HEK293 (cell line): ENCODE measurements around the gene UBE2Q2.

Experiments
- CTCF ChIA-PET: fragments of 350-600 bp; formaldehyde crosslinking; extraction: SDS; loops from one replicate; lab custom pipeline; 2021; ENCODE audit warnings: antibody characterized with exemption; lab: Yijun Ruan, JAX
- POLR2A ChIA-PET: fragments of 300-600 bp; formaldehyde crosslinking; extraction: SDS; loops from one replicate; lab custom pipeline; 2020; ENCODE audit warnings: antibody characterized with exemption, inconsistent platforms; lab: Yijun Ruan, JAX
- H3K27ac ChIP-seq: fragments of 200-500 bp; sonication (Bioruptor generic); 2 replicates; pipeline ENCODE4 v1.5.1; 2014; ENCODE audit warnings: low read depth, low read length, control low read depth, inconsistent platforms; ENCODE audit errors: extremely low read depth
- H3K36me3 ChIP-seq, 2 experiments: fragments of 200-500 bp in 1 of 2; sonication (Bioruptor generic) in 1 of 2; 1 replicate in 1 of 2; 2 replicates in 1 of 2; pipeline ENCODE4 v1.5.1; 2014 to 2017; ENCODE audit warnings: inconsistent platforms in 2 of 2, low read length in 2 of 2; ENCODE audit not compliant: control insufficient read depth in 2 of 2, insufficient read depth in 1 of 2
- H3K4me1 ChIP-seq: fragments of 200-500 bp; sonication (Bioruptor generic); 2 replicates; pipeline ENCODE4 v1.5.1; 2014; ENCODE audit warnings: mild to moderate bottlenecking, low read length, inconsistent platforms; ENCODE audit not compliant: control insufficient read depth, insufficient read depth
- H3K4me3 ChIP-seq: 2 replicates; pipeline ENCODE4 v1.5.1; 2011; ENCODE audit warnings: low read depth, mild to moderate bottlenecking, control low read depth, low read length, moderate library complexity
- H3K9me3 ChIP-seq: fragments of 200-500 bp; sonication (Bioruptor generic); 2 replicates; pipeline ENCODE4 v1.5.1; 2014; ENCODE audit warnings: low read depth, low read length, inconsistent platforms; ENCODE audit not compliant: control insufficient read depth, insufficient read depth
- ELK4 ChIP-seq: IDR thresholded peaks from 2 replicates; pipeline ENCODE4 v1.6.1; 2011; ENCODE audit warnings: mild to moderate bottlenecking, low read depth, low read length, borderline replicate concordance
- MZF1 ChIP-seq: fragments of 450-650 bp; formaldehyde crosslinking; IDR thresholded peaks from 2 replicates; pipeline ENCODE4 v1.5.1; 2017; ENCODE audit warnings: missing biosample characterization, missing genetic modification characterization, borderline replicate concordance
- ZBTB7A ChIP-seq: fragments of 450-650 bp; formaldehyde crosslinking; IDR thresholded peaks from 2 replicates; pipeline ENCODE4 v1.5.1; 2016; ENCODE audit warnings: low read depth, missing biosample characterization, missing genetic modification characterization
- ZNF211 ChIP-seq: fragments of 450-650 bp; formaldehyde crosslinking; IDR thresholded peaks from 2 replicates; pipeline ENCODE4 v1.5.1; 2016; ENCODE audit warnings: low read depth, missing biosample characterization, missing genetic modification characterization
- ZNF292 ChIP-seq: fragments of 450-650 bp; formaldehyde crosslinking; IDR thresholded peaks from 2 replicates; pipeline ENCODE4 v1.5.1; 2016; ENCODE audit warnings: low read depth, missing biosample characterization, missing genetic modification characterization, borderline replicate concordance
- ZNF335 ChIP-seq: fragments of 450-650 bp; formaldehyde crosslinking; conservative IDR thresholded peaks from 2 replicates; pipeline ENCODE4 v1.5.1; 2016; ENCODE audit warnings: missing biosample characterization, missing genetic modification characterization

Gene UBE2Q2

GRCh38 chr15:75948761-75949296, 105.6 kb downstream of the UBE2Q2 start:
- Histone ChIP-seq H3K27ac (no peak overlapping the region), H3K9me3 (no peaks in the 10 kb centered on the region), H3K4me3 (no peak overlapping the region), H3K4me1 (no peaks in the 10 kb centered on the region), H3K36me3 (no peaks in the 10 kb centered on the region)
- TF ChIP-seq ZNF211 (tag by site-specific recombination) (no peak), ZNF292 (tag by site-specific recombination) (no peak), ZBTB7A (tag by site-specific recombination) (no peak), MZF1 (tag by site-specific recombination) (no peak), ZNF335 (tag by site-specific recombination) (no peak), ELK4 (no peak)
- ChIA-PET CTCF (no interaction called here), POLR2A (no interaction called here)
